Endodermal cell (in vitro differentiated cells): ENCODE results near the gene EIF3D. TPM values are rescaled to one million over a fixed set of nuclear protein-coding genes. Genes with fewer than 3 reads are reported as not detected.

Source experiments
- DNase-seq: peaks from one replicate; pipeline ENCODE4 v3.0.0-alpha.2; 2017
- H3K27ac ChIP-seq: 2 replicates; pipeline ENCODE4 v1.5.1; 2013; ENCODE audit warnings: mild to moderate bottlenecking, low read depth, low read length, moderate library complexity
- H3K27me3 ChIP-seq: 2 replicates; pipeline ENCODE4 v1.6.1; 2013; ENCODE audit warnings: mild to moderate bottlenecking, low read length, moderate library complexity; ENCODE audit not compliant: insufficient read depth, control insufficient read depth, poor library complexity, severe bottlenecking
- H3K36me3 ChIP-seq: 2 replicates; pipeline ENCODE4 v1.7.0; 2013; ENCODE audit warnings: mild to moderate bottlenecking, low read length, moderate library complexity; ENCODE audit not compliant: control insufficient read depth, insufficient read depth
- H3K4me1 ChIP-seq: one replicate; pipeline ENCODE4 v1.7.0; 2013; ENCODE audit warnings: low read length; ENCODE audit not compliant: control insufficient read depth, insufficient read depth
- H3K4me3 ChIP-seq: 2 replicates; pipeline ENCODE4 v1.5.1; 2013; ENCODE audit warnings: mild to moderate bottlenecking, low read length, moderate library complexity
- H3K9ac ChIP-seq: 2 replicates; pipeline ENCODE4 v1.6.1; 2013; ENCODE audit warnings: mild to moderate bottlenecking, low read length, moderate library complexity; ENCODE audit not compliant: poor library complexity, severe bottlenecking; ENCODE audit errors: extremely low read depth
- H3K9me3 ChIP-seq: 2 replicates; pipeline ENCODE4 v1.6.1; 2013; ENCODE audit warnings: mild to moderate bottlenecking, low read length, moderate library complexity; ENCODE audit not compliant: control insufficient read depth
- H3K27ac Mint-ChIP-seq: 2 replicates; pipeline ENCODE4 v1.8.0; 2020; ENCODE audit warnings: mixed read lengths
- H3K27me3 Mint-ChIP-seq: 2 replicates; pipeline ENCODE4 v1.8.0; 2021; ENCODE audit warnings: mild to moderate bottlenecking, mixed read lengths; ENCODE audit not compliant: insufficient read depth
- H3K36me3 Mint-ChIP-seq: 2 replicates; pipeline ENCODE4 v1.8.0; 2020; ENCODE audit warnings: low read depth, mixed read lengths
- H3K4me1 Mint-ChIP-seq: 2 replicates; pipeline ENCODE4 v1.8.0; 2020; ENCODE audit warnings: mixed read lengths
- H3K4me3 Mint-ChIP-seq: 2 replicates; pipeline ENCODE4 v1.8.0; 2020; ENCODE audit warnings: mild to moderate bottlenecking, moderate library complexity, mixed read lengths
- H3K9me3 Mint-ChIP-seq: 2 replicates; pipeline ENCODE4 v1.8.0; 2020; ENCODE audit warnings: mild to moderate bottlenecking, mixed read lengths
- WGBS, 2 experiments: methylation state at CpG; one replicate each; pipeline versions ENCODE4 v1.1.5 to v1.1.7; 2013; ENCODE audit warnings: missing lambda C conversion rate in 2 of 2, mixed read lengths in 1 of 2; ENCODE audit not compliant: insufficient coverage in 1 of 2, insufficient read length in 1 of 2; 5-methylcytosine and 5-hydroxymethylcytosine counted together
- total RNA-seq, 2 donors: library from RNA; stranded (reverse); fragmentation: NEBNext Ultra II Directional in 1 of 2; extraction: Animal tissue kit (Norgen Biotek cat#: 25700) in 1 of 2; gene quantifications; 2 replicates in 1 of 2; 3 replicates in 1 of 2; pipeline ENCODE4 v1.2.1, GENCODE V29; 2021
- TF ChIP-seq, protein P1 (sequence below): fragments of 200-600 bp; sonication (generic); conservative IDR thresholded peaks from 2 replicates; pipeline ENCODE4 v1.5.0; 2021; ENCODE audit warnings: antibody characterized with exemption, mild to moderate bottlenecking

EIF3D gene
- total RNA-seq, 2 donors from 2014 or later, result 157 to 196 TPM

DNA sequence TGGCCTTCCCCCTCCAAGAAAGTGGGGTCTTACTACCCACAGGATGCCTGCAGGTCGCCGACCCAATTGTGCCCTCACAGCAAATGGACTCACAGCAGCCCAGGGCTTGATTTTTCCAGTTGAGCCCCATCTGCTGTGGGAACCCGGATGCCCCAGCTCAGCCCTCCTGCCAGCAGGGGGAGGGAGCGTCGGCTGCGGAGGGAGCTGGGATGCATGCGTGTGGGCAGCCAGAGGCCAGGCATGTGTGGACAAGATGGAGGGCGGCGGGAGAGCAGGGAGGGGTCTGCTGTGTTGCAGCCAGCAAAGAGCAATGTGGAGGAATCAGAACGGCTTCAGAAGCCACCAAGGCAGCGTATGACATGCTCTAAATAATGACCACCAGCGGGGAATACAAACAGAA lies 41.0 kb upstream of the EIF3D start:
- Mint-ChIP-seq H3K9me3 (no peaks in the 10 kb centered on the region), H3K27me3 (no peaks in the 10 kb centered on the region), H3K4me1 (peaks cover 6% of the 10 kb centered on the region), H3K4me3 (no peak overlapping the region), H3K36me3 (no peaks in the 10 kb centered on the region), H3K27ac (peak overlapping the region; percentile 64)
- no peak overlapping the region for H3K9ac ChIP-seq
- peak; percentile 87 for DNase-seq
- H3K27me3 ChIP-seq, result no peaks in the 10 kb centered on the region
- H3K4me1 ChIP-seq, result no peaks in the 10 kb centered on the region
- H3K9me3 ChIP-seq, result no peaks in the 10 kb centered on the region
- no peak overlapping the region for H3K27ac ChIP-seq
- no peak overlapping the region for H3K4me3 ChIP-seq
- H3K36me3 ChIP-seq, result no peaks in the 10 kb centered on the region
- TF ChIP-seq, protein P1, sequence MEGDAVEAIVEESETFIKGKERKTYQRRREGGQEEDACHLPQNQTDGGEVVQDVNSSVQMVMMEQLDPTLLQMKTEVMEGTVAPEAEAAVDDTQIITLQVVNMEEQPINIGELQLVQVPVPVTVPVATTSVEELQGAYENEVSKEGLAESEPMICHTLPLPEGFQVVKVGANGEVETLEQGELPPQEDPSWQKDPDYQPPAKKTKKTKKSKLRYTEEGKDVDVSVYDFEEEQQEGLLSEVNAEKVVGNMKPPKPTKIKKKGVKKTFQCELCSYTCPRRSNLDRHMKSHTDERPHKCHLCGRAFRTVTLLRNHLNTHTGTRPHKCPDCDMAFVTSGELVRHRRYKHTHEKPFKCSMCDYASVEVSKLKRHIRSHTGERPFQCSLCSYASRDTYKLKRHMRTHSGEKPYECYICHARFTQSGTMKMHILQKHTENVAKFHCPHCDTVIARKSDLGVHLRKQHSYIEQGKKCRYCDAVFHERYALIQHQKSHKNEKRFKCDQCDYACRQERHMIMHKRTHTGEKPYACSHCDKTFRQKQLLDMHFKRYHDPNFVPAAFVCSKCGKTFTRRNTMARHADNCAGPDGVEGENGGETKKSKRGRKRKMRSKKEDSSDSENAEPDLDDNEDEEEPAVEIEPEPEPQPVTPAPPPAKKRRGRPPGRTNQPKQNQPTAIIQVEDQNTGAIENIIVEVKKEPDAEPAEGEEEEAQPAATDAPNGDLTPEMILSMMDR, result peak; percentile 74
- WGBS, 2 experiments, result 65% methylated on average over 4 to 12 of the region's 12 CpGs

DNA sequence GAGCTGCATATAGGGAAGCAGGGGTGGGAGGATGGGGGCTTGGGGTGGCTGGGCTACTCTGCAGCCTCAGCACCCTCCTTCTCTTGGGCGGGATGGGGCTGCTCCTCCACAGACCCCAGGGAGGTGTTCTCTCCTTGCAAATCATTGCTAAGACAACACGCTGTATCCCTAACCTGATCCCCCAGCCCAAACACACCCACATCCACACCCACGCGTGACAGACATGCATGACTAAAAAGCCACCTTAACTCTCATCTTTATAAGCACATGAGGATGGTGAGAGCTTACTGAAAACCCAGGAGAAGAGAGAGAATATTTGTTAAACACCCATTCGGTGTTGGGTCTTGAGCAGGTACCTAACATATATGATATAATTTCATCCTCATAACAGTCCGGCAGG lies 39.9 kb upstream of the EIF3D start:
- 86% methylated on average over 6 of the region's 6 CpGs; no CpG with 5 or more reads in 1 of the 2 experiments for WGBS, 2 experiments
- H3K4me3 Mint-ChIP-seq, result no peak overlapping the region

DNA sequence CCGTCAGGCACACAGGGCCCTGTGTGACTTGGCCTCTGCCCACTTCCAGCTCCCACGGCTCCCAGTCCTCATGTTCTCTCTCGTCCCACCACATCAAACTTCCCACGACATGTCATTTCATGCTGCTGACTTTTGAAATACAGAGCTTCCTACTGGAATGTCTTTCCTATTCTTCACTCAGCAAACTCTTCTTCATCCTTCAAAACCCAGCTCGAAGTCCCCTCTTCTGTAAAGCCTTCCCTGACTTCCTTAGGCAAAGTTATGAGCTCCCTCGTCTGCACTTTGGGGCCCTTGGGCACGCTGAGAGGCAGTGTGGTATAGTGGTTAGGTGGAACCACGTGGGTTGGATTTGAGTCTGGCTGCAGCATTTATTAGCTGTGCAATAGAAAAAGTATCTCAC lies 37.8 kb upstream of the EIF3D start:
- no peaks in the 10 kb centered on the region for H3K27me3 Mint-ChIP-seq
- WGBS, 2 experiments, result 84 to 90% methylated on average over 3 to 8 of the region's 8 CpGs
- no peak for DNase-seq
- Histone ChIP-seq H3K4me1 (no peaks in the 10 kb centered on the region), H3K27ac (no peak overlapping the region), H3K36me3 (no peaks in the 10 kb centered on the region), H3K9ac (no peak overlapping the region), H3K9me3 (no peaks in the 10 kb centered on the region), H3K27me3 (no peaks in the 10 kb centered on the region), H3K4me3 (no peak overlapping the region)
- H3K4me3 Mint-ChIP-seq, result no peak overlapping the region
- TF ChIP-seq, protein P1, result no peak
- no peak overlapping the region for H3K27ac Mint-ChIP-seq
- H3K4me1 Mint-ChIP-seq, result peaks cover 13% of the 10 kb centered on the region
- no peaks in the 10 kb centered on the region for H3K9me3 Mint-ChIP-seq
- H3K36me3 Mint-ChIP-seq, result no peaks in the 10 kb centered on the region

More for the DNA sequence above, 39.9 kb upstream of the EIF3D start:
- Histone ChIP-seq H3K4me1 (no peaks in the 10 kb centered on the region), H3K9ac (no peak overlapping the region), H3K27ac (no peak overlapping the region), H3K9me3 (no peaks in the 10 kb centered on the region), H3K27me3 (no peaks in the 10 kb centered on the region), H3K36me3 (no peaks in the 10 kb centered on the region), H3K4me3 (no peak overlapping the region)
- TF ChIP-seq, protein P1, result no peak
- H3K27me3 Mint-ChIP-seq, result no peaks in the 10 kb centered on the region
- H3K27ac Mint-ChIP-seq, result no peak overlapping the region
- no peak for DNase-seq
- no peaks in the 10 kb centered on the region for H3K9me3 Mint-ChIP-seq
- no peaks in the 10 kb centered on the region for H3K36me3 Mint-ChIP-seq
- peaks cover 2% of the 10 kb centered on the region for H3K4me1 Mint-ChIP-seq
